MM.1S (cell line): ENCODE measurements around the gene NPHP3.

Experiments used
- CTCF ChIP-seq: fragments of 300-600 bp; sonication (generic); IDR thresholded peaks from 2 replicates; pipeline ENCODE4 v1.5.1; 2016; ENCODE audit warnings: antibody characterized with exemption, low read length, mixed read lengths
- EZH2 ChIP-seq: fragments of 300-600 bp; sonication (generic); optimal IDR thresholded peaks from 2 replicates; pipeline ENCODE3; 2017; ENCODE audit warnings: low read depth, mild to moderate bottlenecking, antibody characterized with exemption, low read length, mixed read lengths
- EZH2phosphoT487 ChIP-seq: fragments of 300-600 bp; sonication (generic); IDR thresholded peaks from 2 replicates; pipeline ENCODE4 v1.6.1; 2018; ENCODE audit warnings: antibody characterized with exemption, low read length

GRCh38 chr3:132657869-132658747 is 64.1 kb downstream of the NPHP3 start:
- no peak for TF ChIP-seq CTCF
- TF ChIP-seq EZH2 = no peak
- TF ChIP-seq EZH2phosphoT487 = no peak
